Retinal pigment epithelial cell (primary cell): ENCODE measurements around the gene LTF.

Experiments used
- DNase-seq: peaks from one replicate; pipeline ENCODE4 v3.0.0-alpha.2; 2010; ENCODE audit warnings: low read depth
- H3K4me3 ChIP-seq: 2 replicates; pipeline ENCODE4 v1.5.1; 2011; ENCODE audit warnings: mild to moderate bottlenecking, low read length, control low read depth, moderate library complexity
- CTCF ChIP-seq: conservative IDR thresholded peaks from 2 replicates; pipeline ENCODE4 v1.5.1; 2011; ENCODE audit warnings: low read depth, low read length, control low read depth, inconsistent platforms

The LTF gene

DNA sequence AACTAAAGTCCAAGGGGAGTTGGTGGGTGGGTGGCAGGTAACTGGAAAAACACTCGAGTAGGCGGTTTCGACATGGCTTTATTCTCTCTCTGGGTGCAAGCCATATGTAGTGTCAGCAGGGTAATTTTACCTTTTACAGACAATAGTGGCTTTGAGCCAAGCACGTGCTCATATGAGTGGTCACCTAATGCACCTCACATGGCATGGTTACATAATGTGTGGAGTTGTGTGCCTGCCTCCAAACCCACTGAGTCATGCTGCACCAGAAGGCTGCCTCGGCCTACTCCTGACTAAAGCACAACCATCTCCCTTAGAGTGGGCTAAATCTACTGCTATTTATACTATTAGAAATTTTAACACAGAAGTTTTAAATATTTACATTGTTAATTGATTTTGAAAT, 41.1 kb downstream of the LTF start:
- DNase-seq, result peak; percentile 89
- TF ChIP-seq CTCF, result no peak
- no peak overlapping the region for H3K4me3 ChIP-seq

- no peak overlapping the region for H3K4me3 ChIP-seq
- DNase-seq, result no peak
- no peak for TF ChIP-seq CTCF
Measured at GRCh38 chr3:46422617-46423016, 42.1 kb downstream of the LTF start.

DNA sequence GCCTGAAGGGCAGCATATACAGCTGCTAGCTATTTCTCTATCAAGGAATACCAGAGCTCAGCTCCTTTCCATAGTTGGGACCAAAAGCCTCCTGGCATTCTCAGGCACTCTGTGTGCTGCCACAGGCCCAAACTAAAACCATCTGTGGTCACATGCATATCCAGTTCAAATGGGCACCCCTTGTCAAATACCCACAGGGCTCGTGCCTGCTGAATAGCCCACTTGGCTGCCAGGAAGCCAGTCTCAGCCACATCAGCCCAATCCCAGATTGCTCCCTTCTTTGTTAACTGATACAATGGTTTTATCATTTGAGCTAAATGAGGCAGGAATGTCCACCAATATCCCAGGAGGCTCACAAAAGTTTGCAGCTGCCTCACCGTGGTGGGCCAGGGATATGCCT, 43.8 kb downstream of the LTF start:
- no peak overlapping the region for H3K4me3 ChIP-seq
- no peak for TF ChIP-seq CTCF
- no peak for DNase-seq

DNA sequence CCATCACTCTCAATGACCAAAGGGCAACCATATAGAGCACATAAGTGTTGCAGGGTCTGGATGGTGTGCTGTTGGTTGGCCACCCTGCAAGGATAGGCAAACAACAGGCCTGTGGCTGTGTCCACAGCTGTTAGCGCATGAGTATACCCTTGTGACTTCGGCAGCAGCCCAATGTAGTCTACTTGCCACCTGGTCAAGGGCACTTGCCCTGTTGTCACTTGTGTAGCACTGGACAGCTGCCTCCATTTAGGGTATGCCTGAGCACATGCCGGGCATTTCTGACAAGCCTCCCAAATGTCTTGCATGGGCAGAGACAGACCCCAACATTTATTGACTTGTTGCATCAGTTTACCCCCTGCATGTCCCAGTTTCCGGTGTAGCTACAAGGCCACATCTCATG, 44.9 kb downstream of the LTF start:
- H3K4me3 ChIP-seq, result no peak overlapping the region
- DNase-seq, result no peak
- TF ChIP-seq CTCF, result no peak

- TF ChIP-seq CTCF, result no peak
- no peak for DNase-seq
- H3K4me3 ChIP-seq, result no peak overlapping the region
Measured at GRCh38 chr3:46417841-46418611, 46.7 kb downstream of the LTF start.

GRCh38 chr3:46416811-46417510, 47.7 kb downstream of the LTF start:
- TF ChIP-seq CTCF, result no peak
- DNase-seq, result no peak
- H3K4me3 ChIP-seq, result no peak overlapping the region

DNA sequence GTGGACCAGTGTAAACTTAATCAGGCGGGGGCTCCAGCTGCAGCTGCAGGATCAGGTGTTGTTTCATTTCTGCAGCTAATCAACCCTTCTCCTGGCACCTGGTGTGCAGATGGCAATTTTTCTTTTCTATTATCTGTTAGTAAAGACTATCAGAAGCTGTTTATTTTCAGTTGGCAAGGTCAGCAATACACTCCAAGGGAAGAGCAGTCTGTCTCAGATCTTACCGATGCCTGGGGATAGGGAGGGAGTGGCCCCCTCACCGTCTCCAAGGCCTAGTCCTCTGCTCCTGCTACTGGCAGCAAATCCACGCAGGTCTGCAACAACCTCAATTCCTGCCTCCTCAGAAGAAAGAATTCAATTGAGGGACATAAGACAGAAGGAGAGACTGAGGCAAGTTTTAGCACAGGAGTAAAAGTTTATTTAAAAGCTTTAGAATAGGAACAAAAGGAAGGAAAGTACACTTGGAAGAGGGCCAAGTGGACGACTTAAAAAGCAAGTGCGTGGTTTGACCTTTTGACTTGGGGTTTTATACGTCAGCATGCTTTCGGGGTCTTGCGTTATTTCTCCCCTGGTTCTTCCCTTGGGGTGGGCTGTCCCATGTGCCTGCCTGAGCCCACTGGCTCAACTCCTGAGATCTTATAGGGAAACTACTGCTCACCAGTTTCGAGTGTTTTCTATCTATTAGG, 48.4 kb downstream of the LTF start:
- no peak overlapping the region for H3K4me3 ChIP-seq
- DNase-seq, result no peak
- no peak for TF ChIP-seq CTCF
